BE2C (cell line): ENCODE results near the gene CALML5.

Experiments used
- DNase-seq: peaks from one replicate; pipeline ENCODE4 v3.0.0-alpha.2; 2020
- H3K27me3 ChIP-seq: fragments of 250-450 bp; sonication (Bioruptor Pico); 2 replicates; pipeline ENCODE4 v1.5.1; 2020; ENCODE audit warnings: mild to moderate bottlenecking
- H3K36me3 ChIP-seq: fragments of 250-450 bp; sonication (Bioruptor Pico); 2 replicates; pipeline ENCODE4 v1.5.1; 2020; ENCODE audit warnings: mild to moderate bottlenecking
- H3K4me1 ChIP-seq: fragments of 250-450 bp; sonication (Bioruptor Pico); 2 replicates; pipeline ENCODE4 v1.5.1; 2020
- H3K4me3 ChIP-seq: 2 replicates; pipeline ENCODE4 v1.5.1; 2011; ENCODE audit warnings: low read depth, low read length
- H3K9me3 ChIP-seq: fragments of 250-450 bp; sonication (Bioruptor Pico); 2 replicates; pipeline ENCODE4 v1.5.1; 2020
- TF ChIP-seq, protein P1 (sequence below): IDR thresholded peaks from 2 replicates; pipeline ENCODE4 v1.5.1; 2012; ENCODE audit warnings: mild to moderate bottlenecking, low read depth, low read length

Gene CALML5

GRCh38 chr10:5527332-5528200, 28.2 kb upstream of the CALML5 start:
- no peak for DNase-seq

DNA sequence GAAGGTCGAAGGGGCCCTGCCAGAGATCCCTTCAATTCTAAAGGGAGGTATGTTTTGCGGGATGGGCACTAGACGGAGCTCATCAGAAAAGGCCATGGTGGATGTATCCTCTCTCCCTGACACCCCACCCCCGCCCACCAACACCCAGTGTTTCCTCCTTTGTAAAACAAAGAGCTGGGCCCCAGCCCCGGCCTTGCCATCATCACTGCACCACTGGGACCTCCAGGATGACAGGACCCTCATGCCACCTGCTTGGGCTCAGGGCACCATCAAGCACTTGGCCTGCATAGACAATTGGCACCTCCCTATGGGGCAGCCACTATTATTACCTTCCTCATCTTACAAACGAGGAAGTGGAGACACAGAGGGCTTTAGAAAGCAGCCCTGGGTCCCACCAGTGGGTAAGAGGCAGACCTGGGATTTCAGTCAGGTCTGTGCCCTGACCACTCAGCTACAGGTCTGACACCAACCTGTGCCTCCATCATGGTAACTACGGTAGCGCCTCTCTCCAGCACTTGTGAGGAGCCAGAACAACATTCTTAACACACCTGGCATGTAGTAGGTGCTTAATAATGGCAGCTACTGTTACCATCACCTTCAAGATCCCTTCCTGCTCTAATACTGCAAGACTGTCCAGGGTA, 27.4 kb upstream of the CALML5 start:
- Histone ChIP-seq H3K27me3 (no peaks in the 10 kb centered on the region), H3K36me3 (no peaks in the 10 kb centered on the region), H3K4me1 (no peaks in the 10 kb centered on the region), H3K9me3 (no peaks in the 10 kb centered on the region), H3K4me3 (no peak overlapping the region)
- TF ChIP-seq, protein P1, sequence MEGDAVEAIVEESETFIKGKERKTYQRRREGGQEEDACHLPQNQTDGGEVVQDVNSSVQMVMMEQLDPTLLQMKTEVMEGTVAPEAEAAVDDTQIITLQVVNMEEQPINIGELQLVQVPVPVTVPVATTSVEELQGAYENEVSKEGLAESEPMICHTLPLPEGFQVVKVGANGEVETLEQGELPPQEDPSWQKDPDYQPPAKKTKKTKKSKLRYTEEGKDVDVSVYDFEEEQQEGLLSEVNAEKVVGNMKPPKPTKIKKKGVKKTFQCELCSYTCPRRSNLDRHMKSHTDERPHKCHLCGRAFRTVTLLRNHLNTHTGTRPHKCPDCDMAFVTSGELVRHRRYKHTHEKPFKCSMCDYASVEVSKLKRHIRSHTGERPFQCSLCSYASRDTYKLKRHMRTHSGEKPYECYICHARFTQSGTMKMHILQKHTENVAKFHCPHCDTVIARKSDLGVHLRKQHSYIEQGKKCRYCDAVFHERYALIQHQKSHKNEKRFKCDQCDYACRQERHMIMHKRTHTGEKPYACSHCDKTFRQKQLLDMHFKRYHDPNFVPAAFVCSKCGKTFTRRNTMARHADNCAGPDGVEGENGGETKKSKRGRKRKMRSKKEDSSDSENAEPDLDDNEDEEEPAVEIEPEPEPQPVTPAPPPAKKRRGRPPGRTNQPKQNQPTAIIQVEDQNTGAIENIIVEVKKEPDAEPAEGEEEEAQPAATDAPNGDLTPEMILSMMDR: no peak
- no peak for DNase-seq

More at GRCh38 chr10:5527332-5528200, 28.2 kb upstream of the CALML5 start:
- no peaks in the 10 kb centered on the region for H3K9me3 ChIP-seq
- H3K27me3 ChIP-seq: no peaks in the 10 kb centered on the region
- H3K4me3 ChIP-seq: no peak overlapping the region
- no peaks in the 10 kb centered on the region for H3K4me1 ChIP-seq
- H3K36me3 ChIP-seq: no peaks in the 10 kb centered on the region
- TF ChIP-seq, protein P1: no peak

- Histone ChIP-seq H3K4me3 (no peak overlapping the region), H3K4me1 (no peaks in the 10 kb centered on the region)
- no peak for DNase-seq
Observed at GRCh38 chr10:5525561-5526341, 26.4 kb upstream of the CALML5 start.

GRCh38 chr10:5524641-5525560, 25.5 kb upstream of the CALML5 start, which contains the start of gene CALML3:
Gene CALML3, plus strand, starts transcription at chr10:5524961. Its CDS starts 125 bp downstream, at chr10:5525086.
- TF ChIP-seq, protein P1: no peak
- DNase-seq: no peak
- H3K4me3 ChIP-seq: no peak within 1 kb of the TSS

More at GRCh38 chr10:5525561-5526341, 26.4 kb upstream of the CALML5 start:
- H3K36me3 ChIP-seq: no peaks in the 10 kb centered on the region
- TF ChIP-seq, protein P1: no peak
- H3K27me3 ChIP-seq: no peaks in the 10 kb centered on the region
- H3K9me3 ChIP-seq: no peaks in the 10 kb centered on the region

GRCh38 chr10:5523796-5524574, 24.6 kb upstream of the CALML5 start:
- Histone ChIP-seq H3K4me3 (no peak overlapping the region), H3K27me3 (no peaks in the 10 kb centered on the region), H3K36me3 (no peaks in the 10 kb centered on the region), H3K4me1 (no peaks in the 10 kb centered on the region), H3K9me3 (no peaks in the 10 kb centered on the region)
- DNase-seq: no peak
- TF ChIP-seq, protein P1: no peak

More at GRCh38 chr10:5524641-5525560, 25.5 kb upstream of the CALML5 start, which contains the start of gene CALML3:
- H3K36me3 ChIP-seq: no peaks in the 10 kb centered on the region
- no peaks in the 10 kb centered on the region for H3K9me3 ChIP-seq
- no peaks in the 10 kb centered on the region for H3K4me1 ChIP-seq
- H3K27me3 ChIP-seq: no peaks in the 10 kb centered on the region
